HG03354 (cell line): ENCODE results near the gene CPS1.

Experiments used
- ATAC-seq: cut with Tn5 transposase; IDR thresholded peaks from one replicate; pipeline ENCODE4 v1.9.1; 2021; ENCODE audit warnings: mild to moderate bottlenecking; ENCODE audit not compliant: unreplicated experiment, poor library complexity, severe bottlenecking

CPS1 gene

GRCh38 chr2:210663631-210664089 is 107.3 kb downstream of the CPS1 start:
- ATAC-seq, result no peak

DNA sequence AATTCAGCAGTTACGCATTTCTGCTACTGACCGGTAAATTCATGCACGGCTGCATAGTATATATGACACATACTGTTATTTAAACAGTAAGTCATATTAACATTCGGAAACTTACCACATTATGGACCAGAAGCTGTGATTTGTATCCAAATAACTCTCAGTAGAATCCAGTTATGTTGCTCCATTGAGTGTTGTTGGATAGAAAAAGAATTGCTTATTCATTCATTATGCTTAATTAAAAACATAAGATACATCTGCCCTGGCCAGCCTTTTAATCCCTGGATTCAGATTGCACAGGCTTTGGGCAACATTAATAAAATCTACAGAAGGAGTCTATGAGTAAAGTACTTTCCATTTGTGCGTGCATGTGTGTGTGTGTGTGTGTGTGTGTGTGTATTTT is 111.3 kb downstream of the CPS1 start:
- no peak for ATAC-seq

DNA sequence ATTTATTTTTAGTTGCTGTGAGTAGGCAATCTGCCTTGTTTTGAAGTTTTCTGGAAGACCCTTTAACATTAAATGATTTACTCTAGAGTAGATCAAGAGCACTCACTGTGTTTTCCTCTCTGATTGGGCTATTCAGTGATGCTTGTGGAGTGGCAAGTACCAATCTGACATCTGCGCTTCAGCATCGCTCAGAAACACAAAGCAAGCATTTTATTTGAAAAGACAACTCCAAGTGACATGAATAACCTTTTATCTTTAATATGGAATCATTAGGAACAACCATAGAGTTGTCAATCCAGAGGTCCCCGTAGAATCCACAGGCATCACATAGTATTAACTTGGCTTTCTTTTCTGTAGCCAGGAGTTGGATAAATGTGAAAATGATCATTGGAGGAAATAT is 114.7 kb downstream of the CPS1 start:
- no peak for ATAC-seq

- ATAC-seq, result no peak
These were observed 116.7 kb downstream of the CPS1 start for GRCh38 chr2:210673117-210673516.

GRCh38 chr2:210676067-210676466 is 119.7 kb downstream of the CPS1 start:
- ATAC-seq, result no peak

DNA sequence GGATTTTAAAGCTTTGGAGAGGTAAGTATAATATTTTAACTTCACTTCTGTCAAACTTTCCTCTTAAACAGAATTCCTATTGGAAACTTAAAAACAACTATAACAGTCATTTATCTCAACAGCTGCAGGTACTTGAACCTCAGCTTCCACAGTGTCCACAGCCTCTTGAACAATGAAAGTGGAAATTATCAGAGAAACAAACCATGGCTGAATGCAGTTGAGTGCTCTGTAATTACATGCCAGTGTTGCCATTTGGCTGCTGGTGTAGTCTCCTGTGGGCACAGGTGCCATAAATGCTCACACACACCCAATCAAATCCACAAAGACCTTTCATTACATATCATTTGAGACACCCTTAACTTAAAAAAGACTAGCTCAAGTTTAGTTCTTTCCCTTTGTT is 125.1 kb downstream of the CPS1 start:
- ATAC-seq, result no peak

GRCh38 chr2:210686401-210686800 is 130.0 kb downstream of the CPS1 start:
- ATAC-seq, result no peak

DNA sequence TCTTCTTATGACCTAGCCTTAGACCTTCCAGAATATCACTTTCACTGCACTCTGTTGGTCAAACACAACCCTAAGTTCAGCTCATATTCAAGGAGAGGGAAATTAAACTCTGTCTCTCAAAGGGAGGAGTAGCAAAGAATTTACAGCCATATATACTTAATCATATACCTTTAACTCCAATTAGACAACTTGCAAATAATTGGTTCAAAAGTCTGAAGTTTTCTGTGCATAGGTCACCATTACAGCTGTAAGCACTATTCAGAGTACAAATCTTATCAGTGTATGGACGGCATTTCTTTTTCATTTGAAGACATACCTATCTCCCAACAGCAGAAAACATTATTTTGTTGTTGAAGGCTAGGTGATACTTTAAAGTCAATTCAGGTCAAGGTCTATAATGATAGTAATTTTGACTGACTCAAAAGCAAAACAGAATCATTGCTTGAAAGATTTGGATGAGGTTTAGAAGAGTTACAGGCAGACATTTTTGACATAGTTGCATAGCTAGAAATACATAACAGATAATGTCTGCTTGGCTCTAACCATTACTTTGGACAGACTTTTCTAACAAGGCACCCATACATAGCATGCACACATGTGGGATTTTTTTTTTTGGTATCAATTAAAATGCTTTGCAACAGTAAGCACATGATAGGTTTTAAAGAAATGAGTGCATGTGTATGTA is 131.5 kb downstream of the CPS1 start:
- no peak for ATAC-seq

DNA sequence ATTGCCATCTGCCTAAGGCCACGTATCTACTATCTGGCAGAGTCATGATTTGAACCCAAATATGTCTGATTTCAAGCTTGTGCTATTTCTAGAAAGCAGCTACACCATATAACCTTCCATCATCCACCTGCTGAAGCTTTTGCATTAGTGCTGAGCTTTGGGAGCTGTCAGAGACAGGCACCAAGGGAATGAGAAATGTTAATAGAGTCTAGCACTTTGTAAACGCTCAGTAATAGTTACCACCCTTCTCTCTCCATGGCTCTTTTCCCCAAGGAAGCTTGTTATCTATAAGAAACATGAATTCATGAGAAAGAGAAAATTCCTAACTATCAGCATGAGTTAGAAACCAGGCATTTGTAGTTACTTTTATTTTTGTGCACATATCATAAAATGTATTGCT is 151.5 kb downstream of the CPS1 start:
- ATAC-seq, result no peak

GRCh38 chr2:210713122-210713521 is 156.7 kb downstream of the CPS1 start:
- no peak for ATAC-seq

GRCh38 chr2:210715560-210716082 is 159.2 kb downstream of the CPS1 start:
- no peak for ATAC-seq

GRCh38 chr2:210718503-210718902 is 162.1 kb downstream of the CPS1 start:
- no peak for ATAC-seq

- ATAC-seq, result no peak
These were observed 165.7 kb downstream of the CPS1 start for GRCh38 chr2:210722092-210722491.

DNA sequence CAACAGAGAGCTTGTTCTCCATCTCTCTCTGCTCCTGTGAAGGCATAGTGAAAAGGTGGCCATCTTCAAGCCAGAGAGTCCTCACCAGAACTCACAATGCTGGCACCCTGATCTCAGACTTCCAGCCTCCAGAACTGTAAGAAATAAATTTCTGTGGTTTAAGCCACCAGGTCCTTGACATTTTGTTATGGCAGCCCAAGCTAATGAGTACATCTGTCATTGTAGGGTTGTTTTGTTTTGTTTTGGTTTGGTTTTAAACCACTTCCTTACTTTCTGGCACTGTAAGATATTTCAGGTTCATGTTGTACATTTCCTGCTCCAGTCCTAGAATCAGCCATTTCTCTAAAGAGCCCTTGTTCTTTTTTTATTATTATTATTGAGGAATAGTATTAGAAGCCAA is 171.2 kb downstream of the CPS1 start:
- ATAC-seq, result peak; percentile 59
